Renal cortical epithelial cell (primary cell): ENCODE data around the gene RGS4. TPM values are rescaled to one million over a fixed set of nuclear protein-coding genes. Genes with fewer than 3 reads are reported as not detected.
"Not testable (repeated sequence)": the region's sequence is repeated elsewhere in the genome, so short reads cannot be mapped to it uniquely, and the experiment has no call there.

Experiments
- DNase-seq: peaks from one replicate; pipeline ENCODE4 v3.0.0-alpha.2; 2011; ENCODE audit warnings: low read depth
- total RNA-seq: library from RNA; depleted of rRNA; stranded (reverse); fragments of >200 nt; gene quantifications from 2 replicates; pipeline ENCODE4 v1.2.3, GENCODE V29; 2014

The RGS4 gene
- total RNA-seq, 1 donor from 2014 or later: 1.0 TPM

DNA sequence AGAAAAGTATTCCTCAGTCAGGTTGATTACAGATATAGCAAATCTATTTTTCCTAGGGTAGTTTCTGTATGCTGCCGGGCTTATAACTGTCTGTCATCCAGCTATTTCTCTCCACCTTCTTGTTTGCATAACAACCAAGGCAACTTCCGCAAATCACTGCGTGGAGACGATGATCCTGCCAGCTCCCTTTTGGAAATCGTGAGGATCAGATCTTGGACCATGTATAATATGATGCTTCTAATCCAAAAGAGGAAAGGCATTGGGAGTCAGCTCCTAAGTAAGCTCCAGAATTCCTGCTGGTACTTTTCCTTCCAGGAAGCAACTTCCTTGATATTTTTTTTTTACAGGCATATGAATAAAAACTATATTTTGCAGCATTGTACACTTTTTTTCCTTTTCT lies 445 bp upstream of the RGS4 start:
- no peak for DNase-seq

DNA sequence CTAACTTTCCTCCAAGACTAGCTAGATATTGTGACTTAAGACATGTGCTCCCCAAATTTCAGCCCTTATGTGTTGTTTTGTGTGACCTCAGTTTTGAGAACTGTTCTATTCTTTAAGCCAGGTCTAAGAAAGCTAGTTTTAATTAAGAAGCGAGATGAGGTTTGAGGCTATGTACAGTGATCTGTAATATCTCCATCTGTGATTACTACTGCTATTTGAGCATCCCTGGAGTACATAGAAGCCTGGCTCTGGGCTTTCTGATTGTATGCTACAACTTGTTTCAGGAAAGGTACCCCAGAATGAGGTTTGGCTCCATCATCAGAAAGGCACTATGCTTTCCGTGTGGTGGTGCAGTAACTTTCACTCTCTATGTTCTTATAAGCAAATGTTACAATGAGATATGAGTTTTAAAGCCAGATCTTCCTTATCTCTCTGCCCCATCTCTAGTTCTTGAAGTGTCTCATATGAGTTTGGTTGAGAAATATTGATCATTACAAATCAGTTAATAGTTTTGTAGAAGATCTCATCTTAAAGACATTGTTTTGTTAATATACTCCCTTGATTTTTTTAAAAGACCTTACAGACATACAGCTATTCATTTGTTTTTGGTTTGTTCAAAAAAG lies 605 bp downstream of the RGS4 start:
- DNase-seq: no peak

DNA sequence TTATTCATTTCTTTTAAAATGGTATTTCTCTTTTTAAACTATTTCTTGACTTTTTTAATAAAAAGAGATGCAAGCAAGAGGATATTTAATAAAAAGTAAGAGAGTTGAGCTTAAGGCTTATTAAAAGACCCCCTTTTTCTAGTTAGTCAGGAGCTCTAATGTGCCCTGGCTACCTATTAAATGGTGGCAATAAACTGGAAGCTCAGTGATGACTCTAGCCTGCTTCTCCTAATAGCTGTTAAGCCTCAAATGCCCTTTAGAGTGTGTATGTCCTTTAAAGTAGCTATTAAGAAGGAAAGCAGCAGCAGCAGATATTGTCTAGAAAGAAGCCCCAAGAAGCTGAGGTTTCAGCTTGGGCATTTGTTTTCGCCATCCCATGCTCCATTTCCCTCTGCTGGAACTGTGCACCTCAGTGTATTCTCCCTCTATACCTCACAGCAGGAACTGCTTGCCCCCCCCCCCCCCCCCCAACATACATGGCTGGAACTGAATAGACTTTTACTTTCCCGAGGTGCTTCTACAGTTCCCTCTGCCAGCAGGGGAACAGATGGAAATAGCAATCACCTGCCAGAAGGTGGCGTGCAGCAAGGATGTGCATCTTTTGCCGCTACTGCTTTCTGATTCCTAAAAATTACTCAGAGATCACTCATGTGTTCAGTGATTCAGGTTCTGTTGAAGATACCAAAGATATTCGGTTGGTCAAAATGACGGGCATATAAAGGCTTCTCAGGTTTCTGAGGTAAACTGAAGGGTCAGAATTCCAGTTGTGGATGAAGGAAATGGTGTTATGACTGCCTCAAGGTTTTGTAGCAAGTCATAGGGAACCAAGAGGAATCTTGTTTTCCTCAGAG lies 2.5 kb downstream of the RGS4 start:
- DNase-seq: peak; percentile 87

DNA sequence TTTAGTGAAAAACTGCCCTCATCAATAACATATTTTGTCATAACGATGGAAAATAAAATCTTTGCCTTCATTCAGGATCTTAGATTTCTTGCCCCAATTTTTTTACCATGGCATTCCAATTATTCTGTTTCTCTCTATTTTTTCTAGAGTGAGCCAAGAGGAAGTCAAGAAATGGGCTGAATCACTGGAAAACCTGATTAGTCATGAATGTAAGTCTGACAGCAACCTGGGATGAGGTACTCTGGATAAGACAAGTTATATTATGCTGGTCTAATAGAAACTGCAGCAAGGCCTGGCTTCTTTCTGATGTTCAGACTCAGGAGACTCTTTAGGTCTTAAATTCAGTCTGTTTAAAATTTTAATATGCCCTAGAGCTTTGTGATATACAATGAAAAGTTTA lies 3.5 kb downstream of the RGS4 start:
- DNase-seq: peak; percentile 68

DNA sequence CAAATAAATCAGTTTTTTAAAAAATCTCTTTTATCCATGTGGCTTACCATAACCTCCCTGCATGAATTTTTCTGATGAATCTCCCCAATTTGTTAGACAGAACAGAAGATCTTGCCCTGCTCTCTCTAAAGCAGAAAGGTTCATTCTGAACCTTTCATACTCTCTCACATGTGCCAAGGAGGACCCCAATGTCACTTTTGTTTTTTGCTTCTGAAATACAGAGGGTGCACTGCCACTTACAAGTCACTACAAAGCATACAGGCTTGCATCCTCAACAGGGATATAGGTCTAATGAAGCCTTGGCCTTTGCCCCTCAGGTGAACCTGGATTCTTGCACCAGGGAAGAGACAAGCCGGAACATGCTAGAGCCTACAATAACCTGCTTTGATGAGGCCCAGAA lies 4.8 kb downstream of the RGS4 start:
- DNase-seq: no peak

DNA sequence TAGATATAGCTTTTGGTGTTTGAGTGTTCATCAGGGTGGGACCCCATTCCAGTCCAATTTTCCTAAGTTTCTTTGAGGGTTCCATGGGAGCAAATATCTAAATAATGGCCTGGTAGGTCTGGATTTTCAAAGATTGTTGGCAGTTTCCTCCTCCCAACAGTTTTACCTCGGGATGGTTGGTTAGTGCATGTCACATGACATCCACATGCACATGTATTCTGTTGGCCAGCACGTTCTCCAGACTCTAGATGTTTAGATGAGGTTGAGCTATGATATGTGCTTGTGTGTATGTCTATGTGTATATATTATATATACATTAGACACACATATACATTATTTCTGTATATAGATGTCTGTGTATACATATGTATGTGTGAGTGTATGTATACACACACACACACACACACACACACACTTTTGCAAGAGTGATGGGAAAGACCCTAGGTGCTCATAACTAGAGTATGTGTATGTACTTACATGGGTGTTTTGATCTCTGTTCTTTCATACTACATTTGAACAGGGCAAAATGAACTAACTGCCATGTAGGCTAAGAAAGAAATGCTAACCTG lies 5.6 kb downstream of the RGS4 start:
- DNase-seq: no peak

DNA sequence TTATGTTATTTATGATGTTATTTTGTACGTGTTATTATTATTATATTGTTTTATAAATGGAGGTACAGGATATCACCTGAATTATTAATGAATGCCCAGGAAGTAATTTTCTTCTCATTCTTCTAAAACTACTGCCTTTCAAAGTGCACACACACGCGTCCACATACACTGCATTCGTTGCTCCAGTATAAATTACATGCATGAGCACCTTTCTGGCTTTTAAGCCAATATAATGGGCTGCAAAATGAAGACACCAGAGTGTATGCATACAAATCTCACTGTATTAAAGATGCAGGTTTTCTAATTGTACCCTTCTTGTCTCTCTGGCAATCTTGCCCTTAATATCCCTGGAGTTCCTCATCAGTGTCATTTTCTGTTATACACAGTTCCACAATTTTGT lies 6.9 kb downstream of the RGS4 start:
- DNase-seq: no peak

DNA sequence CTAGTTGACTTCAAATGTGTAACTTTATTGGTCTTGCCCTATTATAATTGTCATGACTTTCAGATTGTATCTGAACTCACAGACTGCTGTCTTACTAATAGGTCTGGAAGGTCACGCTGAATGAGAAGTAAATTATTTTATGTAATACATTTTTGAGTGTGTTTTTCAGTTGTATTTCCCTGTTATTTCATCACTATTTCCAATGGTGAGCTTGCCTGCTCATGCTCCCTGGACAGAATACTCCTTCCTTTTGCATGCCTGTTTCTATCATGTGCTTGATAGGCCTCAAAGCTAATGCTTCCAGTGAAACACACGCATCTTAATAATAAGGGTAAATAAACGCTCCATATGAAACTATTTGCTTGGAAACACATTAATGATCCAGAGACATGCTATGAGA lies 7.3 kb downstream of the RGS4 start:
- DNase-seq: no peak

DNA sequence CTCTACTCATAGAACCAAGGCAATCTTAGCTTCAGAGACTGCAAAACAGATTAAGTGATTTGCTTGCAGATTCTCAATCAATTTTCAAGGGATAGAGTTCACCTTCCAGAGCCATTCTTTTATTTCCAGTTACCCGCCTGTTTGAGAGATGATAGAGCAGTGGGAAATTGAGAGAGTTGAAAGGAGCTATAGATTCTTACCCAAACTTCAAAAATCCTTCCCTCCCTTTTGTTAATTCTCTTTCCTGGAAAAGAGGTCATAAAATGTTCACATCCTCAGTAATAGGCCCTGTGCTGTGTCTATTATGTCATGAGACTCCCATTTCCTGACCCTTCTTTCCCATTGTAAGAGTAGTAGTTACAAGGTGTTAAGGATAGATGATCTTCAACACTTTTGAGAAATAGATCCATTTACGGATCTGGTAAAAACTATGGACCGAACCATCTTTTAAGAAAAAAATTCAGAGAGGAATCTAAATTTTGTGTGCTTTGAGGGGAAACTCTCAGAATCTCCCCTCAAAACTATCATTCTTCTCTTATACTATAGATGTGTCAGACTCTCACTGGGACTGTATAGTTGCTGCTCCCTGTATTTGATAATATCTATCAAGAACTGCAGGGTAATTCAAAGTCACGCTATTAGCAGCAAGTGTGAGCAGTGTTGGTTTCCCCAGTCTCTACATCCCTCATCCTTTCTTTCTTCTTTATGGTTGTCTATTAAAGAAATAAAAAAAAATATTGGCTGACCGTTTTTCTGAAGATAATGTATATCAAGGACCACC lies 8.0 kb downstream of the RGS4 start:
- no peak for DNase-seq

DNA sequence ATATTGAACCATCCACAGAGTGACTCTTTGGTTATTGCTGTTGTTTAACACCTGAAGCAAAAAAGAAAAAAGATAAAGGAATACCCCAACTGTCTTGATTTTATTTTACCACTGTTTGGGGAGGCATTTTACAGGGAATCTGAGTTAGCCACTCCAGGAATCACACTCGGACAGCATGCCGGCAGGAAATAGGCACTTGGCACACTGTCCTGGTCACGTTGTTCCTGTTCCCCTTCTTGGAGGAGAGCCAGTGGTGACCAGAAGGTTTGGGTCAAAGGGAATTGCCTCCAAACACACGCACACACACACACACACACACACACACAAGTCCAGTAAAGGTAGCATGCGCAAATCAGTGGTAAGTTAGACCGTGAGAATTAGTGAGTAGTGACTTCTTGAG lies 13.8 kb downstream of the RGS4 start:
- no peak for DNase-seq

DNA sequence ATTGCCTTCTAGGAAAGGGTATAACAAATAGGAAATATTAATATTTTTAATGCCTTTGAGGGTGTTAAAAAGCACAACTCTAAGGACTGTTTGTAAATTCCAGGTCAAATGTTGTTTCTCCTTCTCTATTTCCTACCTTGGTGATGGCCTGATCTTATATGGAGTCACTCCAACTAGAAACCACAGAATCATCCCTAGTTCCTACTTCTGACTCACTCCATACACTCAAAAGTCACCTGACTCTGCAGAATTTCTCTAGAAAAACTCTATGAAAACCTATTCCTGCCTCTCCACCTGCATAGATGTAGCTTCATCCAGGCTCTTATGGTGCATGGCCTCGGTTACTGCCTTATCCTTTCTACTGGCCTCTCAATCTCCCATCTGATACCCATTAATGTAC lies 14.5 kb downstream of the RGS4 start:
- peak; percentile 69 for DNase-seq

DNA sequence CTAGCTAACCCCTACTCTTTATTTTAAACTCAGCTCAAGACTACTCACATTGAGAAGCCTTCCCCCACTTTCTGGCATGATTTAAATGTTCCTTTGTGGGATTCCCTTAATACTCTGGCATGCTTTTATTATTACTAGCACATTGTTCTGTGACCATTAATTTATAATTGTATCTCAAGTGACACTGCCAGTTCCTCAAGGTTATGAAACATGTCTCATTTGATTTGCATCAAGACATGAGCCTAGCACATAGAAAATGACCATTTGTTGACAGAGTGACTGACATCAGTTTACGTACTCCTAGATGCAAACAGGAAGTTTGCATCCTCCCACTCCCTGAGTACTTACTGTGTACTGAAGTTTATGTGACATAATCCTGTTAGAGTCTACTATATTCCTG lies 15.2 kb downstream of the RGS4 start:
- DNase-seq: peak; percentile 36

DNA sequence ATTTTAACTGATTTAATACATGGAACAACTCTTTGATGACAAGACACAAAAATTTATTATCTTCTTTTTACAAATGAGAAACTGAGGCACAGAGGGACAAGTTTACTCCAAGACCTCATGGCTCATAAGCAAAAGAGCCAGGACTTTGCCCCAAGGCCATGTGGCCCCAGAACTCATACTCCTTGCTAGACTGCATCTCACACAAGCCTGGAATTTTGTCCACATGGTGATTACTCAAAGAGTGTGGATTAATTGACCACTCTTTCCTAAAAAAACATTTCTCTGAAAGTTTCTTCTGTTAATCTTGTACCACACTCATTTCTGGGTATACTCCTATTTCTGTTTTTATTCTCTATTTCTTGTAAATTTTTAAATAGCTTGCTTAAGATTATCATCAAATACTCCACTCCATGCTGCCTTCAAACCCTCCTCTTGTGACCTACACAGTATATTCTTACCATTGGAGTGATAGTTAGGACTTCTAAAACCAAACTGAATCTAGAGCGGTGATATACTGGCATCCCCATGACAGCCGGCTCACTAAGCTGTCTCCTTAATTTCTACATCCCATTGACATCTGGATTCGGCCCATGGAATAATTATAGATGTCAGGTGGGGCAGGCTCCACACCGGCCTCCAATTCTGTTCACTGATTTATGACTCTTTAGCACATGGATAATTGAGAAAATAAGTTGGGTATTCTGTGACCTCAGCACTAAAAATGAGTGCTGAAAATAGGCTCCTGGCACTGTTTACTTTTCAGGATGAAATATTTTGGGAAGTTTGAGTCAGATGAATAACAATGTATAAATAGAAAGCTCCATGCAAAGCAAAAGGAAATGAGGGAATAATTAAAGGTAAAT lies 16.1 kb downstream of the RGS4 start:
- DNase-seq: no peak

DNA sequence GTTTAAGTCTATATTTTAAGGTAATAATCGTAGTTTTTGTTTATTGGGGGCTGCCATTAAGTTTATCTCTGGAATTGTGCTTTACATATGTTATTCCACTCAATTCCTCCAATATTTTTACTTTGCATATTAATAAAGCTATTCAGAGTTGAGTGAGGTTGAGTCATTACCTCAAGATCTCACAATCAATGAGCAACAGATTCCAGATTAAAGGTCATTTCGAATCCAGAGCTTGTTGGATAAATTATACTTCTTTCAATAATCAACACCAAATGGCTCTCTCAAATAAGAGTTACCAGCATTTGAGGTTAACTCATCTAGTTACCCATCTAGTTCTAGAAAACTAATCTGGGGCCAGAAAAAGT lies 16.7 kb downstream of the RGS4 start:
- DNase-seq: no peak

DNA sequence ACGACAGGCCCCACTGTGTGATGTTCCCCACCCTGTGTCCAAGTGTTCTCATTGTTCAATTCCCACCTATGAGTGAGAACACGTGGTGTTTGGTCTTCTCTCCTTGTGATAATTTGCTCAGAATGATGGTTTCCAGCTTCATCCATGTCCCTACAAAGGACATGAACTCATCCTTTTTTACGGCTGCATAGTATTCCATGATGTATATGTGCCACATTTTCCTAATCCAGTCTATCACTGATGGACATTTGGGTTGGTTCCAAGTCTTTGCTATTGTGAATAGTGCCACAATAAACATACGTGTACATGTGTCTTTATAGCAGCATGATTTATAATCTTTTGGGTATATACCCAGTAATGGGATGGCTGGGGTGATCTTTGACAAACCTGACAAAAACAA lies 20.0 kb downstream of the RGS4 start:
- not testable (repeated sequence) for DNase-seq

DNA sequence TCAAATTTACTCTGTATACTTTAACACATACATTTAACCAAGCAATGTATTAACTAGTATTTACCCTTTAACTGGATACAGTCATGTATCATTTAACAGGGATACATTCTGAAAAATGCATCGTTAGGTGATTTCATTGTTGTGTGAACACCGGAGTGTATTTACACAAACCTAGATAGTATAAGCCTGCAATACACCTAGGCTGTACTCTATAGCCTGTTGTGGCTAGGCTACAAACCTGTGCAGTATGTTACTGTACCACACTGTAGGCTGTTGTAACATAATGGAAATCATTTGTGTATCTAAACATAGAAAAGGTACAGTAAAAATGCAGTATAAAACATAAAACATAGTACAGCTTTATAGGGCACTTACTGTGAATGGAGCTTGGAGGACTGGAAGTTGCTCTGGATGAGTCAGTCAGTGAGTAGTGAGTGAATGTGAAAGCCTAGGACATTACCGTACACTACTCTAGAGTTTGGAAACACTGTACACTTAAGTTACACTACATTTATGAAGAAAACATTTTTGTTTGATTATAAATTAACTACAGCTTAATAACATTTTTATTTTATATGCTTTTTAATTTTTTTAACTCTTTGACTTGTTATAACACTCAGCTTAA lies 21.3 kb downstream of the RGS4 start:
- DNase-seq: peak; percentile 73

DNA sequence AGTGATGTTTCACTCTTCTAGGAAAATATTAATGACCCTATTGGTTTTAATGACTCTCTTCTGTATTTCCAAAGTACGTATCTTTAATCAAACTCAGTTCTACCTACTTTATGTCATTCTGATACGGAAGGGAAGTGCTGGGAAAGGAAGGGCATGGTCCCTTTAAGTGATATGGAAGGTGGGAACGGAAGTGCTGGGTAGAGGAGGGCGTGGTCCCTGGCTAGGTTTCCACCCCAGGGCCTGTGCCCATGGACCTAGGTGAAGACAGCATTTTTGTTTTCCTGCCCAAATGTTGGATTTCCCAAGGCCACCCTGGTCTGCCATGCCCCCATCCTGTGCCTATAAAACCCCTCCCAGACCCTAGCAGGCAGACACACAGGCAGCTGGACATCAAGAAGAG lies 24.0 kb downstream of the RGS4 start:
- DNase-seq: no peak

DNA sequence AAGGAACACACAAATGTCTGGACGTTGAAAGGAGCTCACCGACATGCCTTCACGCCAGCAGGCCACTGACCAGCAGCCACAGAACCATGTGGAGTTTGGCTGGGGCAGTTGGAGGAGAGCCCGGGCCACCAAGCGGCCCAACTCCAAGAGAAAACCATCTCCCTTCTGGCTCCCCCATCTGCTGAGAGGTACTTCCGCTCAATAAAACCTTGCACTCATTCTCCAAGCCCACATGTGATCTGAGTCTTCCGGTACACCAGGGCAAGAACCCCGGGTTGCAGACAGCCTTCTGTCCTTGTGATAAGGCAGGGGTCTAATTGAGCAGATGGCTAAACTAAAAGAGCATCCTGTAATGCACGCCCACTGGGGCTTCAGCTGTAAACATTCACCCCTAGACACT lies 24.4 kb downstream of the RGS4 start:
- DNase-seq: no peak

DNA sequence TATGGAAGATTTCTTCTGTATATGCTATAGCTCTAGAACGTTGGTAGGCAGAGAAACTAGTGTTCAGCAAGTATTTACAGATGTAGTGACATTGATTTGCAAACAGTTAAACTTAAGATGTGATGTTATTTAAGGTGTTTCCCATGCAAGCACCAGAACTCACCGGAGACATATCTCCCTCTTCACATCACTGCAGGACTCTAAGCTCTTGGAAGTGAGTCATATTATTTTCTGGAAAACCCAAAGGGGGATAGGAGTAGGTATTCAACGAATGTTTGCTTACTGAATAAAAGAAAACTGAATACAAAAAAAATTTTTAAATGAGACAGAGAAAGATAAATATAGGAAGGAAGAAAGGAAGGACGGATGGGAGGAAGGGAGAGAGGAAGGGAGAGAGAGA lies 25.0 kb downstream of the RGS4 start:
- DNase-seq: peak; percentile 23

DNA sequence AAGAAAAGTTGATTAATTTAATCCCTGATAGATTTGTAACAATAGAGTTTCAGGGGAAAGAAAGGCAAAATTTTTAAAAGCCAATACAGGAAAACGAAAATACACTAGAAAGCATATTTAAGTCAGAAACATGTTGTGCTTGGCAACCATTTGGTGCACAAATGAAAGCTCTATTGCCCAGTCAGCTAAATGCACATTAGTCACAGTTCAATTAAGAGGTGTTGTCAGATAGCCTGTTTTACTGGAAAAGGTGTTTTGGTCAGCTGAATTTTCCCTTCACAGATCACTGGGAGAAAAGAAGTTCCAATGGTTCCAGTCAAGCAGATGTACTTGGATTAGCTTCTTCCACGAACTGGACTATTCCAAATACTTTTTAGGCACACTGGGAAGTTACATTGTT lies 25.4 kb downstream of the RGS4 start:
- peak; percentile 80 for DNase-seq

DNA sequence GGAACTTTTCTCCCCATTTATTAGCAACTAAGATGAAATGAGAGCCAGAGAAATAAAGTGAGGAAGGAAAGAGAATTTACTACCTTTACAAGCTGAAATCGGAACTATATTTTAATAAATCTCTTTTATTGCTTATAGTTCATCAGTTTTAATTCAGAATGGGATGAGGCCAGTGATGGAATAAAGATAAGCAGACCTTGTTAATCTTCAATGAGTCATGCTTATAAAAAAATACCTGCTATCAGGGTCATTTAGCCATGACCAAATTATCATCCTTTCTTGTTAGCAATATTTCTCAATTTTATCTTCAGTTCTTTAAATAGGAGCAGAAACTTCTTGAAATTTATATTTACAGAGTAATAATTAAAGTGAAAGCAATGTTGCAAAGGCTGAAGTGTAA lies 26.1 kb downstream of the RGS4 start:
- DNase-seq: no peak
